H1 (cell line): Measurements from ENCODE around the gene LILRB3.

Source experiments
- CTCF ChIP-seq, 3 experiments: IDR thresholded peaks; 1 replicate in 2 of 3; 2 replicates in 1 of 3; pipeline versions ENCODE4 v1.5.1 to v1.6.1; 2011; ENCODE audit warnings: low read length in 3 of 3, mild to moderate bottlenecking in 3 of 3, inconsistent platforms in 2 of 3, low read depth in 1 of 3, moderate library complexity in 1 of 3; ENCODE audit not compliant: insufficient read depth in 1 of 3; ENCODE audit errors: control extremely low read depth in 1 of 3
- KDM5A ChIP-seq: fragments of 200-600 bp; IDR thresholded peaks from 2 replicates; pipeline ENCODE4 v1.7.1; 2012; ENCODE audit warnings: mild to moderate bottlenecking, low read length, inconsistent platforms, mixed read lengths
- MAFK ChIP-seq: IDR thresholded peaks from 2 replicates; pipeline ENCODE4 v1.6.1; 2012; ENCODE audit warnings: low read depth, mild to moderate bottlenecking, improper control_type of control experiment, low read length
- MAX ChIP-seq: IDR thresholded peaks from 2 replicates; pipeline ENCODE4 v1.6.1; 2012; ENCODE audit warnings: inconsistent platforms
- SIX5 ChIP-seq: IDR thresholded peaks from 2 replicates; pipeline ENCODE4 v1.6.1; 2011; ENCODE audit warnings: mild to moderate bottlenecking, low read depth, low read length
- SP1 ChIP-seq: IDR thresholded peaks from 2 replicates; pipeline ENCODE4 v1.6.1; 2011; ENCODE audit warnings: low read depth, low read length
- USF2 ChIP-seq: IDR thresholded peaks from 2 replicates; pipeline ENCODE4 v1.6.1; 2011; ENCODE audit warnings: low read length, improper control_type of control experiment
- YY1 ChIP-seq: IDR thresholded peaks from 2 replicates; pipeline ENCODE4 v1.6.1; 2011; ENCODE audit warnings: low read depth, mild to moderate bottlenecking, low read length

- TF ChIP-seq CTCF (IDR thresholded peaks at IDR 0.05; ENCODE audit: control extremely low read depth in 1 of 3, insufficient read depth in 1 of 3, low read depth in 1 of 3, low read length in 3 of 3): no peak
- no peak for TF ChIP-seq USF2
- TF ChIP-seq MAX: no peak
- TF ChIP-seq MAFK: no peak
- TF ChIP-seq YY1: no peak
- TF ChIP-seq SIX5: no peak
- no peak for TF ChIP-seq SP1
- TF ChIP-seq KDM5A: no peak
These were observed 48.6 kb downstream of the LILRB3 start for GRCh38 chr19:54173951-54174834.
